Islet precursor cell (in vitro differentiated cells): ENCODE data around the gene GREM1.

Experiments used
- DNase-seq: peaks from one replicate; pipeline ENCODE4 v3.0.0-alpha.2; 2018

The GREM1 gene

DNA sequence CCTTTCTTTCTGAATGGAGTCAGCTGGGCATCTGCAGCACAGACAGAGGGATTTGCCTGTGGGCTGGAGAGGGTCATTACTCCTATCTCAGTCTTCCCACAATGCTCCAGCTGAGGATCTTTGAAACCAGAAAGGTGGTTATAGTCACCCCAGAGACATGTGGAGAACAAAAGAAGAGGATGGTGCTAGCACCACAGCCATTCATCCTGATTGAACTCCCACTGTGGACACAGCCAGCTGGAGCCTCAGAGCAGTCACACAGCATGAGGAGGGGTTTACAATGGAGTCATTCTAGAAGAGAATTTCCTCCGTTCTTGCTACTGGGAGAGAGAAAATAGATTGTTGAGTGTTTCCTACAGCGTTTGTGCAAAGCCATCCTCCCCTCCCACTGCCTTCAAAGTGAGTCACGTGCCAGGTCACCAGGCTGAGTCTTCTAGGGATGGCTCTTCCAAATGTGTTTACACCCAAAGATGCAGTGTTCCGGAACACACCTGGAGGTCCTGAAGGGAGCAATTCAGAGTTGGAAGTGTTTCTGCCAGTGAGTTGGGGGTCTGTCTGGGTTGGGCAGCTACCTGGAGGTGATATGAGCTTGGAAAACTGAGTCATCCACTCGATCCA, 18.9 kb upstream of the GREM1 start:
- no peak for DNase-seq

DNA sequence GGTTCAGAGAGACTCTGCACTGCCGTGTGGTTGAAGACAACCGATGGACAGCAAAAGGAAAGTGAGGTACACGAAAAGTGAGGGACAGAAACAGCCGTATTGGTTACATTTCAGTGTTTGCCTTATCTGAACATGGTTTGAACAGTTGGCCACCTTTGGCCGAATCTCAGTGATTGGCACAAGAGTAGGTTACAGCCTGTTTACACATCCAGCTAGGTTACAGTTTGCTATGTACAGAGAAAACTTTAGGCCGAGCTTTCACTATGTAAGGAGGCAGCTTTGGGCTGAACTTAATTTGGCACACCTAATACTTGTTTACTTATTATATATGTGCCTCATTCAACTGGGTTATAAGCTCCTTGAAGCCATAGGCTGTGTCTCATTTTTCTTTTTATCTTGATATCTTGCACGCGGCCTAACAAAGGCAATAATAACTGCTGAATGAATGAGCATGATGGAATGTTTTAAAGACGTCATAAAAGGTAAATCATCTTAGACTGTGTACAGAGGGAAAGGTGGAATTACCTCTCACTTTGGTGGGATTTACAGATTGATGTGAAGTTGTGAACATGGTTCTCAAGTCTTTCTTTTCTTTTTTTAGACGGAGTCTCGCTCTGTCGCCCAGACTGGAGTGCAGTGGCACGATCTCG, 17.2 kb upstream of the GREM1 start:
- DNase-seq = no peak

DNA sequence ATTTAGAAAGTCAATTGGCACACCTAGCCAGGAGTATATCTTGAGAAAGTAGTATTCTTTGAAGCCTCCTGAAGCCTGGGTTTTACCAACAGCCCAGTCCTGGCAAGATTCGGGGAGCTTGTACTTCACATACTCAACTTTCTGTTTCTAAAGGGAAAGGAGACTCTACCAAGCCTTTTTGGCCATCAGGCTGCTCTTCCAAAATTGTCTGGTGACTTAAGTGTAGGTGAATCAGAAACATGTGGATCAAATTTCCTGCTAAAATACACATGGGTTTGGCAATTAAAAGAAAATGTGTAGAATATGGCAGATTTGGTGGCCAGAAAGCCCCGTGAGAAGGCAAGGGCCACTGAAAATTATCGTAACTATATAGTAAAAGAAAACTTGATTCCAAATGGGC, 15.9 kb upstream of the GREM1 start:
- no peak for DNase-seq

DNA sequence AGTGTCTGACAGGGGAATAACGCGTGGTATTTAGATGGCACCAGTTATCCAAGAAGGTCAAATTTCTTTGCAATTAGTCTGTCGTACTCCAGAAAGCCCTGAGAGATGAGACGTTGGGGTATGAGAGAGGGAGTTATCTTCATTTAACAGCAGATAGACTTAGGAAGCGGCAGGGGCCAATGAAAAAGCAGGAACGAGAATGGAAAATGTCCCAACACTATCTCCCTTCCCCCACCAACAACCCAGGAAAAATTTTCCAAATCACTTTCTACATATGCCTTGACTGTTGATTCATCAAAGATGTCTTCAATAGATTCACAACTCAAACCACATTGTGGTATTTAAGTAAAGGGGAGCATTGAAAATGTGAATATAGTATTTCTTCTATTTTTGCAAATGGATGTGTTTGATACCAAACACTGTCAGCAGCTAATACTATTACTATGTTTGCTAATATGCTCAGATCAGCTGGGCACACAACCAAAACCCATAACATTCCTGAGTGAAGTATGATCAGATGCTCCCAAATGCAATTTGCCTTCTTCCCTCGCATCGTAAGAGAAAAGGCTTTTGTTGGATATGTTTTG, 13.3 kb upstream of the GREM1 start:
- DNase-seq = no peak

- no peak for DNase-seq
Observed at GRCh38 chr15:32705446-32705845, 12.4 kb upstream of the GREM1 start.

DNA sequence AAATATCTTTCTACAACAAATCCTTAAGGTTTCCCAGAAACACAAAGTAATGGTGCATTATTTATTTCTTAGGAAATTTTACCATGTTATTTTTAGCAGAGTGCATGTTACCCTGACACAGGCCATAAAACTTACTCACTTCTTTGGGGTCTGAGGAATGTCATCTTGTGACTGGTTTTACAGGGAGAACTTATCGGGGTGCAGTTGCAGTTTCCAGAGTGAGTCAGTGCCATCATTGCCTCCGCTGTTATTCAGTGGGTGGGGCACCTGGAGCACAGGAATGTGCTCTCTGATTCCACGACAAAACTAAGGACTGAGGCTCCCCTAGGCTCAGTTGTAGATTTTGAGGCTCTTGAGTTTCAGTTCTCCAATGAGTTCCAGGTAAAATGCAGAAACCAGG, 11.1 kb upstream of the GREM1 start:
- no peak for DNase-seq

GRCh38 chr15:32707436-32707835, 10.4 kb upstream of the GREM1 start:
- no peak for DNase-seq

DNA sequence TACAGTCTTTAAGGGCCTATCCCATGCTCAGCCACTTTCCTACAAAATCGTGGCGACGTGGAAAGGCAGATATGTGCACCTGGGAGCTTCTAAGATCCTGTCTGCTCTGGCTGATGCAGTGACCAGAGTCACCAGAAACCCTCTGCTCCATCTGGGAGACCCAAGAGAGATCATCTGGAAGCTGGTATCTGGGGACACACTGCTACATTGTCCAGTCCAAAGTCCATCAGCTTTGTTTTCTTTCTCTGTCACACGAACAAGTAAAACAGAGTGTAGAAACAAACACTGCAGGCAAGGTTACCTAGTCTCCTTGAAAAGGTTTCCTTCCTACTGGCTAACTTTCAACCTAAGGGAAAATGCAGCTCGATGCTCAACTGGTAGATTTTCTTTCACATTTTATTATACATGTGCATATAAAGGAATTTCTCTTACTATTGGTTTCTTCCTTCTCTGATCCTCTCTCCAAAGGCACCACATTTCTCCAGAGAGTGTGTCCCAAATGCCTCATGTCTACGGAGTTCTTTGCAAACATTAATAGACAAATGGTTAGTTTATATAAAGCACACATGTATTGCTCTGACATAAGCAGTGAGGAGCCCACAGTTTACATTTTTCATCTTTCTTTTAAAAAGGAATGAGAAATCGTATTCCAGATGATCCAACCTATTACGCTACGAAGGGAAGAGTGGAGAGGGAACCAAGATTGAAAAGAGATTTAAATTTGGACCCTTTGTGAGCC, 8.3 kb upstream of the GREM1 start:
- no peak for DNase-seq

DNA sequence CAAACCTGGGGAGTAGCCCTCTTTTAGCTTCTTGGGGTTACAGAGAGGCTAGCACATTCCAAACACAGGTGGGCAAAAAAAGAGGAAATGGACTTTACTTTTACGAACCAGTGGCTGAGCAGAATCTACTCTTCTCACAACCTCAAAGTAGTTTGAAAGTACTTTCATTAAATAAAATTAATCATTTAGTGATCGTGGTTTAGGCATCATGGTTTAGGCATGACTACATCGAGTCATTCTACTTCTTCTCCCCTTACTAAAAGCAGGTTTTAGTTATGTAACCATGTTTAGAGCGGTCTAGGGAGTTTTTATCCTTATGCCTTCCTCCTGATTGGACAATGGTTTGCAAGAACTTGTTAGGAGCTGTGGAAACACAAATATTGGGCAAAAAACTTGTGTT, 2.5 kb upstream of the GREM1 start:
- no peak for DNase-seq

GRCh38 chr15:32716216-32716914, 1.4 kb upstream of the GREM1 start:
- DNase-seq = no peak

DNA sequence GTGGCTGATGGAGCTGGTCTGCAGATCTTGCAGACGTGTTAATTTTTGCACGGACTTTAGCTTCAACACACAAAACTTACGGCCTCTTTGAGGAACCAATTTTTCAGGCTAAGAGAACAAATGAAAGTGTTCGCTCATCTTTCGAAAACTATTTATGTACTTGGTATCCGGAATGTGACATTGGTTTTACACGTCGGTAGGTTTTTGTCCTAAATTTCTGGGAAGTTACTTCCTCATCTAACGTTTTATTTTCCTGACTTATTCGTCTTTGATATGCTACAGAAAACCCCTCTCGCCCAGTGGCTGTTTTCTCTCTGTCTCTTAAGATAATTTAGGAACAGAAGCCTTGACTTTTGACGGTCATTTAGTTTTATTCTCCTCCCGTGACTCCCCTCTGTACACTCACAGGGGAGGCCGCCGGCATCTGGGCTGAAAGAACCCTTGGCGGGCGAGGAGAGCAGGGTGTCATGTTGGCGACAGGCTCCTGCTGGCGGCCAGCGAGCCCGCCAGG, 834 bp upstream of the GREM1 start:
- no peak for DNase-seq

DNA sequence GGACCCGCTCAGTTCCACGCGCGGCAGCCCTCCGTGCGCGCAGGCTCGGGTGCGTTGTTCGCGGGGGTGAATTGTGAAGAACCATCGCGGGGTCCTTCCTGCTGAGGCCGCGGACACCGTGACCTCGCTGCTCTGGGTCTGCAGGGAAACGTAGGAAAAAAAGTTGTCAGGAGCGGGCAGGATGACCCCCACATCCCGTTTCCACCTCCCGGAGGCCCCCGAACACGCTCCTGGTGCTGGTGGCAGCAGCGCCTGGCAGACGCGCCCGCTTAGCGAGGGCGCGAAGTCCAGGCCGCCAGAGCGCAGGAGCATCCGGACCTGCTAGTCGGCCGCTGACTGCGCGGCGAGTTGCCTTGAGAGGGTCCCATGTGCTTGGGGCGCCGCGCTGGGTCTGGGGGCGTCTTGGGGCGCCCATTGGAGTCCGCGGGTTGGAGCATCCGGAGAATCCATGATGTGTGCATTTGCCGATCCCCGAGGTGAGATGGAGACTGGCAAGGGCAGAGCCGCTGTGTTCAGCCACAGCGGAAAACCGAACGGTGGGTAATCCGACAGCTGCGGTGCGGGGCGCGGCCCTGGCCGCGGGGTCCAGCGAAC, 520 bp downstream of the GREM1 start:
- no peak for DNase-seq

- DNase-seq = peak; percentile 66
Observed at GRCh38 chr15:32718821-32719716, 1.3 kb downstream of the GREM1 start.

GRCh38 chr15:32721596-32721995, 3.8 kb downstream of the GREM1 start:
- no peak for DNase-seq

DNA sequence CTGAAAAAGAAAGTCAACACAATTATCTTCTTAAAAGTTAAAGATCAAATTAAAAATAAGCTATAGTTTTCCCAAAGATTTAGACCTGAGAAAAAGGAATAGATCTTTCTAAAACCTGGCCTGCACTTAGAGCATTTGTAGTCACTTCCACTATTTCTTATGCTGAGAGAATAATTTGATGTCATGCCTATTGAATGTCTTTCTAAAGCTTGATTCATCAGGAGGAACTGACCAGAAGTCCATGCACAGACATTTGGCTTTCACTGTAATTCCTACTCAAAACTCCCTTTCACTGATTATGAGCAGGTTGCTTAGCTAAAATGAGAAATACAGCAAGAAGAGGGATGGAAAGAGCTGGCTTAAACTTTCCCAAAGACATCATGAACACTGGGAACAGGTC, 4.3 kb downstream of the GREM1 start:
- DNase-seq = no peak

GRCh38 chr15:32723171-32723948, 5.6 kb downstream of the GREM1 start:
- no peak for DNase-seq

DNA sequence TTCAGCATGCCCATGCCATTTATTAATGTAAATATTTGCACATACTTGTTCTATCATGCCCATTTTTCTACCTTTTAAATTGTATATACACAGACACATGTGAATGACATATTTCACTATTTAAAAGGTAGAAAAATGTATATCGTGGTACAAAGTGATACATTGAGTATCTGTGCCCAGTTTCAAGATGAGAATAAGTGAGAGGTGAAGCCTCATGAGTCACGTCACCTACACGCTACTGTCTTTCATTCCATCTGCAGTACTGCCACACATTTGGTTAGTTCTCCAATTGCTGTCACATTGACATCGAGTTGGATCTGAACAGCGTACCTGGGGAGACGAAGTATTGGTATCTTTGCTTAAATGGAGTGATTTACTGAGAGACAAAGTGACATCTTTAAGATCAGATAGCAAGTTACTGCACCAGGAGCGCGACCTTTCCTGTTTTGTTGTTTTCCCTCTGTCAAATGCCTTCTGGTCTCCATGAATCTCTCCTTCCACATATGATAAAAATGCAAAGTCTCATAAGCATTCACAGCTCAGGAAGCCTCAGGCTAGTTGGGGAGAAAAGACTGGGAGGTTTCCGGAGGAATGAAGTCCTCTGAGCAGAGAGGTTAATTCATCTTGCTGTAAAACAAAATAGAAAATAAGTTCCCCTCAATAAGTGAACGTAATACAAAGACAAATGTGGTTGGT, 12.0 kb downstream of the GREM1 start:
- no peak for DNase-seq

GRCh38 chr15:32730677-32731654, 13.2 kb downstream of the GREM1 start:
- peak; percentile 91 for DNase-seq
